Gastroesophageal sphincter (tissue), 3 donors: ENCODE measurements around the gene CPAMD8.

Experiments used
- POLR2A ChIP-seq, 2 donors: fragments of 450-650 bp; IDR thresholded peaks; one replicate each; pipeline ENCODE4 v1.6.1; 2017; ENCODE audit warnings: antibody characterized with exemption in 2 of 2, mild to moderate bottlenecking in 2 of 2, moderate library complexity in 1 of 2
- POLR2AphosphoS5 ChIP-seq: sonication (generic); formaldehyde crosslinking; IDR thresholded peaks from one replicate; pipeline ENCODE4 v1.6.1; 2017; ENCODE audit warnings: antibody characterized with exemption
- TF ChIP-seq, protein P1 (sequence below), 4 experiments: fragments of 200-600 bp in 2 of 4; fragments of 450-650 bp in 2 of 4; sonication (generic) in 1 of 4; IDR thresholded peaks; one replicate each; pipeline ENCODE4 v1.5.1; 2017 to 2019; ENCODE audit warnings: antibody characterized with exemption in 4 of 4, mild to moderate bottlenecking in 2 of 4, moderate library complexity in 2 of 4

DNA sequence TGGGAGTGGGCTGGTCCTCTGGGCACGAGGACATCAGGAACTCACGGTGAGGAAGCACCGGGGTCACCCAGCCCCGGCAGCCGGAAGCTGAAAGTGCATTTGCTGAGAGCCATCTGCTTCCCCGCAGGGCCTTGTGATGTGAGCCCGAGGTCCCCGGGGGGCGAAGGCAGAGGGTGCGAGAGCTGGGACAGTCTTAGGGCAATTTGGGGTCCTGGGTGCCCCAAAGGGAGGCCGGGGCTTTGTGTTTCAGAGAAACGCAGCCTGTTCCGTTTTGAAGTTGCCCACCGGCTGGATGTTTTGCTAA is 133.0 kb downstream of the CPAMD8 start:
- TF ChIP-seq, protein P1, sequence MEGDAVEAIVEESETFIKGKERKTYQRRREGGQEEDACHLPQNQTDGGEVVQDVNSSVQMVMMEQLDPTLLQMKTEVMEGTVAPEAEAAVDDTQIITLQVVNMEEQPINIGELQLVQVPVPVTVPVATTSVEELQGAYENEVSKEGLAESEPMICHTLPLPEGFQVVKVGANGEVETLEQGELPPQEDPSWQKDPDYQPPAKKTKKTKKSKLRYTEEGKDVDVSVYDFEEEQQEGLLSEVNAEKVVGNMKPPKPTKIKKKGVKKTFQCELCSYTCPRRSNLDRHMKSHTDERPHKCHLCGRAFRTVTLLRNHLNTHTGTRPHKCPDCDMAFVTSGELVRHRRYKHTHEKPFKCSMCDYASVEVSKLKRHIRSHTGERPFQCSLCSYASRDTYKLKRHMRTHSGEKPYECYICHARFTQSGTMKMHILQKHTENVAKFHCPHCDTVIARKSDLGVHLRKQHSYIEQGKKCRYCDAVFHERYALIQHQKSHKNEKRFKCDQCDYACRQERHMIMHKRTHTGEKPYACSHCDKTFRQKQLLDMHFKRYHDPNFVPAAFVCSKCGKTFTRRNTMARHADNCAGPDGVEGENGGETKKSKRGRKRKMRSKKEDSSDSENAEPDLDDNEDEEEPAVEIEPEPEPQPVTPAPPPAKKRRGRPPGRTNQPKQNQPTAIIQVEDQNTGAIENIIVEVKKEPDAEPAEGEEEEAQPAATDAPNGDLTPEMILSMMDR (IDR thresholded peaks at IDR 0.05), result no peak
- TF ChIP-seq POLR2AphosphoS5 (no peak), POLR2A (IDR thresholded peaks at IDR 0.05) (no peak)
